Measurements from ENCODE around the gene AMIGO1.

AMIGO1 gene

GRCh38 chr1:109527098-109527811 lies 17.7 kb upstream of the AMIGO1 start:
- no peak for DNase-seq (ENCODE audit: low read depth)
- H3K4me3 ChIP-seq (replicated peaks; ENCODE audit: low read depth, low read length) = no peak overlapping the region
- no peak for TF ChIP-seq CTCF (IDR thresholded peaks at IDR 0.05; ENCODE audit: low read length, missing control alignments)

- TF ChIP-seq CTCF (IDR thresholded peaks at IDR 0.05; ENCODE audit: low read length, missing control alignments) = no peak
- H3K4me3 ChIP-seq (replicated peaks; ENCODE audit: low read depth, low read length) = no peak overlapping the region
- no peak for DNase-seq (ENCODE audit: low read depth)
These were observed 14.2 kb upstream of the AMIGO1 start for GRCh38 chr1:109523706-109524105.

GRCh38 chr1:109522026-109522425 lies 12.5 kb upstream of the AMIGO1 start:
- DNase-seq (ENCODE audit: low read depth) = no peak
- no peak overlapping the region for H3K4me3 ChIP-seq (replicated peaks; ENCODE audit: low read depth, low read length)
- no peak for TF ChIP-seq CTCF (IDR thresholded peaks at IDR 0.05; ENCODE audit: low read length, missing control alignments)

- no peak overlapping the region for H3K4me3 ChIP-seq (replicated peaks; ENCODE audit: low read depth, low read length)
- no peak for TF ChIP-seq CTCF (IDR thresholded peaks at IDR 0.05; ENCODE audit: low read length, missing control alignments)
- DNase-seq (ENCODE audit: low read depth) = no peak
These were observed 11.8 kb upstream of the AMIGO1 start for GRCh38 chr1:109521002-109521951.

DNA sequence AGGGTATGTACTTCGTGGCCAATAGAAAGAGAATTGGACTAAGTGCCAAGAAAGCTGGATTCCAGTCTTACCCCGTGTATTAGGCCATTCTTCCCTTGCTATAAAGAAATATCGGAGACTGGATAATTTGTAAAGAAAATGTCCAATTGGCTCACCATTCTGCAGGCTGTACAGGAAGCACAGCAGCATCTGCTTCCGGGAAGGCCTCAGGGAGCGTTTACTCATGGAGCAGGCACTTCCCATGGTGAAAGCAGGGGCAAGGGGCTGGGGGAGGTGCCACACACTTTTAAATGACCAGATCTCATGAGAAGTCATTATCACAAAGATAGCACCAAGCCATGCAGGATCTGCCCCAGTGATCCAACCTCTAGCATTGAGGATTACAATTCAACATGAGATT lies 7.8 kb upstream of the AMIGO1 start:
- DNase-seq (ENCODE audit: low read depth) = no peak
- H3K4me3 ChIP-seq (replicated peaks; ENCODE audit: low read depth, low read length) = no peak overlapping the region
- no peak for TF ChIP-seq CTCF (IDR thresholded peaks at IDR 0.05; ENCODE audit: low read length, missing control alignments)

DNA sequence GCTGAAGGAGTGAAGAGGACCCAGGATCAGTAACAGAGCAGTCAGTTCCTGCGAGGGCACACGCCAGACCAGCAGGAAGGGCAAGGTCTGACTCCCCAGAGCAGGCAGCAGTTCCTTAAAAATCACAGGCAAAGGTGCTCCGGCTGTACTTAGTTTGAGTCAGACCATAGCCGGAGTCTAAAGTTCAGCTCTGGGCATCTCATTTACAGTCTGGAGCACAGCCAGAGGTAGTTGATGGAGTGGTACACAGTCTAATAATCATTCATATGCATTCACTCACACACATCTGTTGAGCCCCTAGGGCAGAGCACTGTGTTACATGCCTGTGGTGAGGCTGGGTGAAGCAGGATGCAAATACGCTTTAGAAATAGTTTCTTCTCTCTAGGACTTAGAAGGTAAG lies 7.3 kb upstream of the AMIGO1 start:
- DNase-seq (ENCODE audit: low read depth) = no peak
- H3K4me3 ChIP-seq (replicated peaks; ENCODE audit: low read depth, low read length) = no peak overlapping the region
- no peak for TF ChIP-seq CTCF (IDR thresholded peaks at IDR 0.05; ENCODE audit: low read length, missing control alignments)
